Hematopoietic multipotent progenitor cell treated with erythropoietin and hydrocortisone succinate and interleukin-3 and kit ligand, for 8 days (in vitro differentiated cells): ENCODE results near the gene NEDD1.

Experiments used
- DNase-seq: peaks from one replicate; pipeline ENCODE4 v3.0.0-alpha.2; 2015

Gene NEDD1, protein sequence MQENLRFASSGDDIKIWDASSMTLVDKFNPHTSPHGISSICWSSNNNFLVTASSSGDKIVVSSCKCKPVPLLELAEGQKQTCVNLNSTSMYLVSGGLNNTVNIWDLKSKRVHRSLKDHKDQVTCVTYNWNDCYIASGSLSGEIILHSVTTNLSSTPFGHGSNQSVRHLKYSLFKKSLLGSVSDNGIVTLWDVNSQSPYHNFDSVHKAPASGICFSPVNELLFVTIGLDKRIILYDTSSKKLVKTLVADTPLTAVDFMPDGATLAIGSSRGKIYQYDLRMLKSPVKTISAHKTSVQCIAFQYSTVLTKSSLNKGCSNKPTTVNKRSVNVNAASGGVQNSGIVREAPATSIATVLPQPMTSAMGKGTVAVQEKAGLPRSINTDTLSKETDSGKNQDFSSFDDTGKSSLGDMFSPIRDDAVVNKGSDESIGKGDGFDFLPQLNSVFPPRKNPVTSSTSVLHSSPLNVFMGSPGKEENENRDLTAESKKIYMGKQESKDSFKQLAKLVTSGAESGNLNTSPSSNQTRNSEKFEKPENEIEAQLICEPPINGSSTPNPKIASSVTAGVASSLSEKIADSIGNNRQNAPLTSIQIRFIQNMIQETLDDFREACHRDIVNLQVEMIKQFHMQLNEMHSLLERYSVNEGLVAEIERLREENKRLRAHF

DNA sequence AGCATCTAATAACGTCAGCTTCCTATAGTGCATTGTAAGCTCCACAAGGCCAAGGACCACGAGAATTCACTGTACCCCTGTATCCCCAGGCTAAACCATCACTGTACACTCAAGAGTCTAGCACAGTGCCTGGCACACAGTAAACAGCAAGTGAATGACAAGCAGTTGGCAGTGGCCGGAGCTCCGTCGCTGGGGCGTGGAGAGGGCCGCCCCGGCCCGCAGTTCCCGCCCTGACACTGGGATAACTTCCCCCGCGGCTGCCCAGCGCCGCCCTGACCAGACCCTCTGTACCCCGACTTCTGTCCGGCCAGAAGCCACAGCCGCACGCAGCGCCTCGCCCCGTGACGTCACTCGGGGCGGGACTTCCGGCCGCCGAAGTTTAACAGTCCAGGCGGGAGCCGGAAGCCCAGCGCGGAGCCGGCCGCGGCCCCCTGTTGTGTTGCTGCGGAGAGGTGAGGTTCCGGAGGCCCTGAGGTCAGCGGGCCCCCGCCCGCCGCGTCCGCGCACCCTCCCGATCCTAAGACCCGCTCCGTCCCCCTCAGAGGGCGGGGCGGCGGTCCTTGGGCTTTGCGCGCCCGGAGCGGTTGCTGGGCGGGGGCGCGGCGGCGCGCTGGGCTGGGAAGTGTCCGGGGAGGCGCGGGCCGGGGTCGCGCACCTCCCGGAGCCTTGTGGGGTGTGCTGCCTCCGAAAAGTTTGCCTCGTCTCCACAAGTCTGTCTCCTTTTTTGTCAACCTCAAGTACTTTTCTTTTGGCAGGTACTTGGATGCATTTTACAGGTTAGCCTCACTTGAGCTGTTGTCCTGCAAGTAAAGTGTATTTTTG is at the start of gene NEDD1:
NEDD1 (plus strand) TSS at position 409 of the 822 bp plus-strand sequence. CDS start 2,503 bp downstream, outside the sequence.
- peak; percentile 85 for DNase-seq

DNA sequence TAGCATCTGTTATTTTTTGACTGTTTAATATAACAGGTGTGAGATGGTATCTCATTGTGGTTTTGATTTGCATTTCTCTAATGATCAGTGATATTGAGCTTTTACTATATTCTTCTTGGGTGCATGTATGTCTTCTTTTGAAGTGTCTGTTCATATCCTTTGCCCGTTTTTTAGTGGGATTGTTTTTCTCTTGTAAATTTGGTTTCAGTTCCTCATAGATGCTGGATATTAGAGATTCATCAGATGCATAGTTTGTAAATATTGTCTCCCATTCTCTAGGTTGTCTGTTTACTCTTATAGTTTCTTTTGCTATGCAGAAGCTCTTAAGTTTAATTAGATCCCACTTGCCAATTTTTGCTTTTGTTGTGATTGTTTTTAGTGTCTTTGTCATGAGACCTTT is 48.9 kb upstream of the NEDD1 start:
- no peak for DNase-seq

DNA sequence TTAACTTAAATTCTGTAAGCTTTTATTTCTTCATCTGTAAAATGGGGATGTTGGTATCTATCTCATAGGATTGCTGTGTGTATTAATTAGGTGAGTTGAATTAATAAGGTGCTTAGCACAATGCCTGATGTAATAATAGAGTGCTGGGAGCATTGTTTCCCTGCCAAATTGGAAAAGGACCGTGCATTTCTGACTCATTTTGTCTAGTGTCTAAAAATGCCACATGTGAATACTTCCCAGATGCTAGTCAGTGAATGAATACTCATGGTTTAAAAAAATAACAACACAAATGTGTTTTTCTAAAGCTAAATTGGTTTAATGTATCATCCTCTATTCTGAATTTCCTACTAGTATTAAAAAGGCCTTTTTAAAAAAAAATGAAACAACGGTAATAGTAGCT is 45.4 kb upstream of the NEDD1 start:
- DNase-seq = no peak

DNA sequence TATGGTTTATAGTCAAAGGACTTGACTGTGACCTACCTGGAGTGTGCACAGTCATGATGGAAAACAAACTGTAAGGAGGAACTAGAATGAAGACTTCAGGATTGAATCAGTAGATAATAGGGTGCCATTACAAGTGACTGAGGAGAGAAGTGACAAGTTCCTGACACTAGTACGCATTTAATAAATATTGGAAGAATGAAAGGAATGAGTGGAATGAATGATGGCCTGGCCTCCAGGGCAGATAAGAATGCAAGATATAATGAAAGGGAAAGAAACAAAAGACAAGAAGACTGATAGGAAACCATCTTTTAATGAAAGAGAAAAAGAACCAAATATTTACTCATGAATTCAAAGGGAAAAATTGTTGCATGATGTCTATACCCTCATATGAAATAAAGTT is 44.7 kb upstream of the NEDD1 start:
- no peak for DNase-seq

DNA sequence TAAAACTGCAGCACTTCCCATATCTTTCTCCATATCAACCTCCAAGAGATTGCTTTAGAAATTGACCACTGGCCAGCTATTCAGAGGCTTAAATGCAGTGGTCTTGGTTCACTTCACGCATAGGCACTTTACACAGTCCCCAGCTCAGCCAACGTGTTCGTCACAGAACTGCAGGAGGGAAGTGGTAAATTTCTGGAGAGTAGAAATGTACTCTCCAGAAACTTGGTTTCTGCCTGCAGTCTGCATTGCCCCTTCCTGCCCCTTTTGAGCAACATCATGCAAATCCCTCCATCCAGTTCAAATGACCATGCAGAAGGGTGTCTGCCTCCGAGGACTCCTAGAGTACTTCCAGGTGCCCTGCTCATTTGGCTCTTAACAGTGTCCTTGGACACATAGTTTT is 42.7 kb upstream of the NEDD1 start:
- DNase-seq = no peak

DNA sequence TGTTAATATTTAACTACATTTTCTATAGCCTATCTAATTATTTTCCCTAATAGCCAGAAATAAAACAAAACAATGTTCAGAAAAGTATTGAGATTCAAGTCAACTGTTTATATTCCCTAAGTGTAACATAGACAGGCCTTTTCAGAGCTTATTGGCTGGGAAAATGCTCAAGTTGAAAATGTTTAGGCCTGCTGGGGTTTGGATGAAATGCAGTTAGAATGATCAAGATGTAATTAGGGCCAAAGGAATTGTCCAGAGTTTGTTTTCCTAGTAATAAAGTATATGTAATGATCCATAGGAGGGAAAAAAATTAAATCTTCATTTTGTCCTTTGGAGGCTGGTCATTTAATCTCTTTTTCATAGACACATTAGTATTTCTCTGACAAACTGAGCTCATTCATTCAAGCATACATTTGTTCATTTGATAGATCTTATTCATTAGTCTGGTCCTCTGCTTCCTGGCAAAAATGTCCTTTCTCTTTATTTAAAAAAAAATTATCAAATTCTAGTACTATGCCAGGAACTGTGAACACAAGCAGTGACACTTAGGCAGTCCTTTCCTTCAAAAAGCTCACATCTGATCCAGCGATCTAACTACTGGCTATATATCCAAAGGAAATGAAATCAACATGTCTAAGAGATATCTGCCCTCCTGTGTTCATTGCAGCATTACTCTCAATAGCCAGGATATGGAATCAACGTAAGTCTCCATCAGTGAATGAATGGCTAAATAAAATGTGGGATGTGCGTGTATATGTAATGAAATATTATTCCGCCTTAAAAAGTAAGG is 40.1 kb upstream of the NEDD1 start:
- no peak for DNase-seq

DNA sequence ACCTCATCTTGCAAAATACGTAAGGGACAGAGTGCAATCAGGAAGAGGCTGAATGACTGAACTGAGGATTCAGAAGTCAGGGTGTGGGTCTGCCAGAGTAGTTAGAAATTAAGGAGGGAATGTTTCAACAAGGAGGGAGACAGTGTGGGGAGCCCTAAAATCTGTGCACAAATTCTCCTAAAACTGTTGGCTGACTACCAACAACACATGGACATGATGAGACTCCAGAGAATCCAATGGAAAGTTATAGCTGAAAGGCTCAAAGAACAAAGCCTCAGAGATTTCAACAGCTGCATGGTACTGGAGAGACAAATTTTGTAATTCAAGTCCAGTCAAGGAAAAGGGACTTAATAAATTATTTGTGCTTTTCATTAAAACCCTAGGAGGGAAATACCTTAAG is 36.1 kb upstream of the NEDD1 start:
- no peak for DNase-seq

DNA sequence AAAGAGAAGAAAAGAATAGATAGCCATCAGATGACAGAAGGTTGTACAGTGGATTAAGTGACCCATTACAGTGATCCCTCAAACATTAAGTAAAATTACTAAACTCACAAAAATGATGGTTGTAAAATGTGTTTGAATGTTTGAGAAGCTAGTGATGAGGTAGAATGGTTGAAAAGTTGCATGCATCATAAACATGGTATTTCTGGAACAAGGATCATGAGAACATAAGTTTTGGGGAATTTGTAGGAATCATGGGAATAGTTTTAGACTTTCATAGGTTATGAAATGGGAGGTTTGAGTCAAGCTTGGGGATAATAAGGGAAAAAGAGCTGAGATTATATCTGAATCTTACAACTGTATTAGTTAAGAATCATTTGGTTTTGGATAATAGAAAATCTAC is 34.1 kb upstream of the NEDD1 start:
- DNase-seq = no peak

DNA sequence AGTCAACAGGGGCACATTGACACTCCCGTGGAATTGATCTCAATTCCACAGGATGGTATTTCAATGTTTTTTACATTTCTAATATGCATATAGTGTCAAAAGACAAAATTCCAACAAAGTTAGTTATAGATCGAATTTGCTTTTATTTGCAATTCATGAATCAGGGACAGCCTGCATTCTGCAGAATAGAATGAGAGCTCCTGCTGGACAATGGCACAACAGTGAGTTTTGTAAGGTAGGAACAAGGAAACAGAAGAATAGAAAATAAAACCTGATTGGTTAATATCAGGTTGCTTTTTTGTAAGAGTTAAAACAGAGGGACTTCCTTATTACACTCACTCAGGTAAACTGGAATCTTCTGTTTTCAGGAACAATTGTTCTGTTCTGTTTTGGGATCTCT is 32.8 kb upstream of the NEDD1 start:
- no peak for DNase-seq

DNA sequence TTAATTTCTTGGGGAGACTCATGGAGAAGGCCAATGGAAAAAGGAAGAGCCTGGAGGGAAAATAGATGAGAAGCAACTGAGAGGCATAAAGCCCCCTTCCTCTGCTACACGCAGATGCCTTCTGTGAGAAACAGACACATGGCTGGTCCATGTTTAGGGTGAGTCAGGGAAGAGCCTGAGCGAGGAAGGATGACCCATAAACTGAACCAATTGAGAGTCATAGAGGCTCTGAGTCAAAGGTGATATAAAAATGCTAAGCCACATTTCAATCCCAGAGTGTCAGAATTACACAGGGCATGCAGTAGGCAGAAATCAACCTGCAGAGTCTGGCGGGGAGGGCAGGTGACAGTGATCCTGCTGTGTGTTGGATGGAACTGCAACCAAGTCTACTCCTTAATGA is 30.1 kb upstream of the NEDD1 start:
- no peak for DNase-seq

DNA sequence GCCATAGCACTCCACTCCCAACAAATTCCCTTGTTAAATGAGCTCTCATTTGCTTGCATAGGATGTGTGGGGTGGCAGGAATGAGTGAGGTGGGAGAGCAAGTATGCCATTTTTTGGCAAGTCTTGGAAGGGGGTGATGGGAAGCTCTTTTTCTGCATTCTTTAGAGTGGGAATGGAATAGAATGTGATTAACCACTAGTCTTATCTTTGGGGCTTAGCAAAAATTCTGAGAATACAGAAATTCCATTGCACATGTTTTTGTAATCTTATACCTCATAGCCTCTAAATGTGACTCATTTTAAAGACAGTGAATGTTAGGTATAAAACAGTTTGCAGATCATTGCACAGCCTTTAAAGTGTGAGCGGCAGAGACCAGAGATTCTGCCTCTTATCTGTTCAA is 28.4 kb upstream of the NEDD1 start:
- no peak for DNase-seq

DNA sequence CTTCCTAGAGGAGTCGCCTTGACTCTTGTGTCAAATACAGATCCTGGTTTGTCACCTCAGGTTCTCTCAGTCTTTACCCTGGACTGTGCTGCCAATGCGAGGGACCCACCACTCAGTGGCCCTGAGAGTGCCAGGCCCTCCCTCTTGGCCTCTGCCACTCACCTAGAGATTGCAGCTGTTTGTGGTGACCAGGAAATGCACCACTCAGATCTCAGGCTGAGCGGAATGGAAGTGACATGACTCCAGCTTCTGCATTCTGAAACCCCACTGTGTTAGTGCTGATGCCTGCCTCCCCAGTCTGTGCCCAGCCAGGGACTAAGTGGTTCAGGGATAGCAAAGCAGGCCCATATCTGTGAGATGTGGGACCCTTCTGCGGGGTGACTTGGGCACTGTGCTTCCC is 27.8 kb upstream of the NEDD1 start:
- no peak for DNase-seq

DNA sequence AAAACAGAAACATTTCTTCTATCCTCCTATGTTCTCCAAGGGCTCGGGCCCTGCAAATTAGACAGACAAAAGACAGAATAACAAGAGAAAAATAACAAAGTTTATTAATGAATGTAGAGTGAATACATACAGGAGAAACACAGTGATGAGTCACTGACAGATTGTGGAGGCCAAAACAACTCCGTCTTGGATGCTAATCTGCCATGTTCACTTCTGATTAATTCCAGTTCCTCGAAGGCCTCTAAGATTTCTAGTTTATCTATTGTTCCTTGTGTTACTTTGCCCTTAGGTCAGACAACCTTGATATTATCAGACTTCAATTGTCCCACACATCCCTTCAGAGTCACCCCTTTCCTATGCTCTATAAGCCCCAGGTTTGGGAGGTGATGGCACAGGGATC is 26.8 kb upstream of the NEDD1 start:
- no peak for DNase-seq

DNA sequence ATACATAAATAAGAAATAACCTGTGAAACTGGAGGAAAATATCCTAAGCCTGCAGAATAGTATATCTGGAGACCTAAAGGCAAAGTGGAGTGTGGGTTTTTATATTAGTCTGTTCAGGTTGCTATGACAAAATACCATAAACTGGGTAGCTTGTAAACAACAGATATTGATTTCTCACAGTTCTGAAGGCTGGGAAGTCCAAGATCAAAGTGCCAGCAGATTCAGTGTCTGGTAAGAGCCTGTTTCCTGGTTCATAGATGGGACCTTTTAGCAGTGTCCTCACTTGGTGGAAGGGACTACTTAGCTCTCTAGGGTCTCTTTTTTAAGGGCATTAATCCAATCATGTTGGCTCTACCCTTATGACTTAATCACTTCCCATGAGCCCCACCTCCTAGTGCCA is 25.4 kb upstream of the NEDD1 start:
- no peak for DNase-seq

DNA sequence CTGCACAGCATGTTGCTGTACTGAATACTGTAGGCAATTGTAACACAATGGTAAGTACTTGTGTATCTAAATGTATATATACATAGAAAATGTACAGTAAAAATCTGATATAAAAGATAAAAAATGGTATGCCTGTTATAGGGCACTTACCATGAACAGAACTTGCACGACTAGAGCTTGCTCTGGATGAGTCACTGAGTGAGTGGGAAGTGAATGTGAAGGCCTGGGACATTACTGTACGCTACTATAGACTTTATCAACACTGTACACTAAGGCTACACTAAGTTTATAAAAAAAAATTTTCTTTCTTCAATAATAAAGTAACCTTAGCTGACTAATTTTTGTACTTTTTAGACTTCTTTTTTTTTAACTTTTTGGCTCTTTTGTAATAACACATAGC is 24.2 kb upstream of the NEDD1 start:
- no peak for DNase-seq

DNA sequence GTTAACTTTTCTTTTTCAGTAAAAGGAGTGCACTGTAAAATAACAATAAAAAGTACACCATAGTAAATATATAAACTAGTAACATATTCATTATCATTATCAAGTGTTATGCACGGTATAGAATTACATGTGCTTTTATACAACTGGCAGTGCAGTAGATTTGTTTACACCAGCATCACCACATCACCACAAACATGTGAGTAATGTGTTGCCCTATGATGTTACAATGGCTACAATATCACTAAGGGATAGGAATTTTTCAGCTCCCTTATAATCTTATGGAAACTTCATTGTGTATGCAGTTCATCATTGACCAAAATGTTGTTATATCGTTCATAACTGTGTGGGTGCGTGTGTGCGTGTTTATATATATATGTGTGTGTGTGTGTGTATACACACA is 23.5 kb upstream of the NEDD1 start:
- no peak for DNase-seq

DNA sequence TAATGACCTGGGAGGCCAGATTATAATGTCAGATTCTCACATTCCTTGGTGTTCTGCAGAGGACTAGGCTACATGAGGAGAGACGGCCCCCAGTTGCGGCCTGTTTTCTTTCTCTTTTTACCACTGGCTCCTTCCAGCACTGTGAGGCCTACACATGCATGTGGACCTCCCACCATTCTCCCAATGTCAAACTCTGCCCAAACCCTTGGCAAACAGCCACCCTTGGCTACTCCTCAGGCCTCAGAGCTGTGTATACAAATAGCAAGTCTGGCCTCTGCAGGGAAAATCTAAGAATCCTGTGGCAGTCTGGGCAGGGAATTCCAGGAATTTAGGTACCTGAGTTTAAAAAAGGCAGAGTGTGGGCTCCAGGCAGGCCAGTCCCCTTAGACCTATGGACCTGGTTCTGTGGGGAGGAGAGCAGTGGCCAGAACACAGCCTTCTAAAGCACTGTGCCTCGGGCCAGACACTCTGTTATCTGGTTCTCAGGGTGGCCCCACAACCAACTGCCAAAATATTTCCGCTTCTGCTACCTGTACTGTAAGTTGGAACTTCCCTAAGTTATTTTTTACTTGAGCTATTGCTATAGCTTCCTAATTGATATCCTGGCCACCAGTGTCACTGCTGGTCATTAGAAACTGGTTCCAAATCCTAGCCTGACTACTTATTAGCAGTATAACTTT is 19.9 kb upstream of the NEDD1 start:
- DNase-seq = no peak

DNA sequence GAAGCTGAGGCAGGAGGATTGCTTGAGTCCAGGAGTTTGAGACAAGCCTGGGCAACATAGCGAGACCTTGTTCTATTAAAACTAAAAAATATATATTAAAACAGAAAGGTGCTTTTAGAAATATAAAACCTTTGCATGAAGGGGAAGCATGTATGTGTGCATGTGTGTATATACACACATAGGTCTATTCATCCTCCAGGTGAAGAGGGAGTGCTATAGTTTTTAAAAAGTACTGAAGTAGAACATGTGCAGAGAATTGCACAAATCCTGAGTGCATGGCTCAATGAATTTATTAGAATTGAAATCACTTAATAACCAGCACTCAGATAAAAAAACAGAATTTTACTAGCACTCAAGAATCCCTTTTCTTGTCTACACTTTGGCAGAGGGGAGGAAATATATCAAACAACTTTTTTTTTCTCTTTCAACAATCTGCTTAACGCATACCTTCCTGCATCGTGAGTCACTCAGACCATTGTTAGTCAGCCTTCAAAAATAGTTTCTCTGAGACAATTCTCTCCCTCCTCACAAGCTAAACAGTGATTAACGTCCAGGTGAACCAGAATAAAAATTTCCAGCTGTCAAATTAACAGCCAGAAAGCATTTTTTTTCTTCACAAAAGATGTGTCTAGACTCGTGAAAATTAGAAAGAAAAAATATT is 17.7 kb upstream of the NEDD1 start:
- DNase-seq = no peak

DNA sequence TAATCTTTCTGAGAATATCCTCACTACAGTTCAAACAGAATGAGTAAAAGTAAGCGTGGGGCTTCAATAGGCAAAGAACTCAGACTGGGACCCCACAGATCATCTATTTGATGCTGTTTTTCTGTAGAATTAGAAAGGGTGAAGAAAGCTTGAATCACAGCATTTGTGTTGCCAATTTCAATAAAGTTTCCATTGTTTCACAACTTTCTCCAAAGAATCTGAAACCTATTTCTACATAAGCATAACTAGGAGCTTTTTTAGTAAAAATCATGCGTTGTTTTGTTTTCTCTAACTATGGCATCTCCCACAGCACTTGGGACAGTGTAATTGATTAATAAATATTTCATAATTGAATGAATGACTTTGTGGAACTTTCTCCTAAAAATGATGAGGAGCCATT is 16.7 kb upstream of the NEDD1 start:
- DNase-seq = no peak

DNA sequence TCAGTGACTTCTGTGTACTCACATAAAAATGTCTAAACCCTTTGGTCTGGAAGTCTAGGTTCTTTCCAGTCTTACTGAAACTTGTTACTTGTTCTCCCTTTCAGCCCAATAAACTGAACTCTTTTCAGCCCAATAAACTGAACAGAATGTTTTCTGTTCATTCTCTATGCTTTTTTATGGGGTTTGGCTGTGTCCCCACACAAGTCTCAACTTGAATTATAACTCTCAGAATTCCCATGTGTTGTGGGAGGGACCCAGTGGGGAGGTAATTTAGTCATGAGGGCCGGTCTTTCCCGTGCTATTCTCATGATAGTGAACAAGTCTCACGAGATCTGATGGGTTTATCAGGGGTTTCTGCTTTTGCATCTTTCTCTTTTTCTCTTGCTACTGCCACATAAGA is 15.0 kb upstream of the NEDD1 start:
- DNase-seq = no peak

DNA sequence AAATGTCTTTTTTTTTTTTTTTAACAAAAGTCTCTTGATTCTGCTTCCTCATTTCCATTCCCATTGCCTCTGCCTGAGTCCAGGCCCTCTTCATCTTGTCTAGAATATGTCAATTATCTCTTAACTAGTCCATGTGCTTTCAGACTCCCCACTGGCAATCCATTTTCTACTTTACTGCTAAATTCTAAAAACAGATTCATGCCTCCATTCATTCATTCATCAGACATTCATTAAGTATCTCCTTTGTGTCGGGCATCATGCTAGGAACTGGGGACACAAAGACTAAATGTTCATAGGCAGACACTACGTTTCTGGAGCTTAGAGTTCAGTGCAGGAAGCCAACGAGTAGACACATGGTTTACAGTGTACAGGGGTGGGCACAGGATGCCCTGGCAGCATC is 9.6 kb upstream of the NEDD1 start:
- no peak for DNase-seq

DNA sequence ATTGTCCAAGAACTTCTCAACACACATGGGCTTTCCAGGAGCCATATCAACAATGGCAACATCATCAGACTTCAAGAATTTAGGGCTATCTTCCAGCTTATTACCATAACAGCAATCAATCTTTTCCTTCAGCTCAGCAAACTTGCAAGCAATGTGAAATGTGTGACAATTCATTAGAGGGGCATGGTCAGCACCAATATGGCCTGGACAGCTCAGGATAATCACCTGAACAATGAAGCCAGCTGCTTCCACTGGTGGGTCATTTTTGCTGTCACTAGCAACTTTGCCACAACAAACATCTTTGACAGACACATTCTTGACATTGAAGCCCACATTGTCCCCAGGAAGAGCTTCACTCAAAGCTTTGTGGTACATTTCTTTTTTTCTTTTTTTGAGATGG is 5.9 kb upstream of the NEDD1 start:
- DNase-seq = no peak
